ENCODE results near the gene PABPC3. TPM values are rescaled to one million over a fixed set of nuclear protein-coding genes. Genes with fewer than 3 reads are reported as not detected.

Gene PABPC3
- total and polyA plus RNA-seq, 2 of the 8 experiments (the other 6 are each of a cell fraction or from before 2014, with no cell fraction given) = 0.18 to 0.48 TPM

DNA sequence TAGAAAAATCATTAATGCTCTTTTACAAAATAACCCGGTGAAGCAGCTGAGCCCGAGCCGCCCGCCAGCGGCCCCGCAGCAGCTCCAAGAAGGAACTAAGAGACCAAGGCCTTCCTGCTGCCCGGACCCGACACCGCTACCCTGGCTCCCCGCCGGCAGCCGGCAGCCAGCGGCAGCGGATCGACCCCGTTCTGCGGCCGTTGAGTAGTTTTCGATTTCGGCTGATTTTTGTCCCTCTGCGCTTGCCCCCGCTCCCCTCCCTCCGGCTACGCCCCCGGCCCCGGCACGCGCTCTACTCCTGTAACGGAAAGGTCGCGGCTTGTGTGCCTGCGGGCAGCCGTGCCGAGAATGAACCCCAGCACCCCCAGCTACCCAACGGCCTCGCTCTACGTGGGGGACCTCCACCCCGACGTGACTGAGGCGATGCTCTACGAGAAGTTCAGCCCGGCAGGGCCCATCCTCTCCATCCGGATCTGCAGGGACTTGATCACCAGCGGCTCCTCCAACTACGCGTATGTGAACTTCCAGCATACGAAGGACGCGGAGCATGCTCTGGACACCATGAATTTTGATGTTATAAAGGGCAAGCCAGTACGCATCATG is at the start of gene PABPC3 (continued):
- TF ChIP-seq CBX8 (IDR thresholded peaks at IDR 0.05; ENCODE audit: borderline replicate concordance, low read depth, low read length) = no peak
- TF ChIP-seq EP300 (IDR thresholded peaks at IDR 0.05; ENCODE audit: borderline replicate concordance in 1 of 2, low read depth in 2 of 2, low read length in 2 of 2) = no peak
- no peak for TF ChIP-seq EZH2 (IDR thresholded peaks at IDR 0.05; ENCODE audit: low read depth, low read length, severe bottlenecking)
- TF ChIP-seq CTCF (IDR thresholded peaks at IDR 0.05; ENCODE audit: control extremely low read depth in 1 of 3, insufficient read depth in 1 of 3, low read depth in 1 of 3, low read length in 3 of 3) = no peak
- no peak for TF ChIP-seq RAD21 (IDR thresholded peaks at IDR 0.05 in 1 of 2, conservative IDR thresholded peaks at IDR 0.05 in 1 of 2; ENCODE audit: low read depth in 2 of 2, low read length in 2 of 2)
- TF ChIP-seq CBX5 (IDR thresholded peaks at IDR 0.05; ENCODE audit: low read depth, low read length) = no peak
- TF ChIP-seq RBBP5 (IDR thresholded peaks at IDR 0.05; ENCODE audit: borderline replicate concordance, low read depth, low read length) = no peak
